K562 (cell line): ENCODE data around the gene MMP15.

ENCODE experiments used
- CTCF ChIP-seq, 3 experiments: IDR thresholded peaks in 2 of 3; conservative IDR thresholded peaks in 1 of 3; 2 replicates each; pipeline ENCODE4 v1.5.1; 2011 to 2012; ENCODE audit warnings: low read length in 3 of 3, mild to moderate bottlenecking in 3 of 3, control low read depth in 2 of 3, improper control_type of control experiment in 1 of 3, inconsistent platforms in 1 of 3, low read depth in 1 of 3, mixed read lengths in 1 of 3, moderate library complexity in 1 of 3; ENCODE audit not compliant: insufficient read depth in 2 of 3
- ELF1 ChIP-seq: fragments of 200-800 bp; sonication (Bioruptor generic); IDR thresholded peaks from 2 replicates; pipeline ENCODE4 v1.6.1; 2016; ENCODE audit warnings: missing genetic modification characterization, missing compliant biosample characterization
- FOXM1 ChIP-seq, 2 experiments: fragments of 450-650 bp in 1 of 2; sonication (generic) in 1 of 2; formaldehyde crosslinking in 1 of 2; IDR thresholded peaks; 2 replicates each; pipeline versions ENCODE4 v1.6.1 to v1.9.0; 2017 to 2022; ENCODE audit warnings: low read depth in 2 of 2, mild to moderate bottlenecking in 2 of 2, missing genetic modification reagents in 1 of 2, moderate library complexity in 1 of 2
- GABPA ChIP-seq: fragments of 200-800 bp; sonication (Bioruptor generic); conservative IDR thresholded peaks from 2 replicates; pipeline ENCODE4 v1.6.1; 2016; ENCODE audit warnings: low read depth, missing genetic modification characterization, missing compliant biosample characterization
- GABPB1 ChIP-seq: sonication (generic); formaldehyde crosslinking; IDR thresholded peaks from 2 replicates; pipeline ENCODE4 v1.8.0; 2022; ENCODE audit warnings: mild to moderate bottlenecking, missing genetic modification reagents
- MTA3 ChIP-seq: fragments of 450-650 bp; formaldehyde crosslinking; IDR thresholded peaks from 2 replicates; pipeline ENCODE4 v1.6.1; 2017; ENCODE audit warnings: mild to moderate bottlenecking, borderline replicate concordance
- POLR2A ChIP-seq: fragments of 450-650 bp; conservative IDR thresholded peaks from 2 replicates; pipeline ENCODE4 v1.6.1; 2016
- SRF ChIP-seq, 2 experiments: fragments of 250-450, 450-650 bp in 1 of 2; sonication (Bioruptor Pico) in 1 of 2; sonication (generic) in 1 of 2; formaldehyde crosslinking; IDR thresholded peaks; 2 replicates each; pipeline versions ENCODE4 v1.5.0 to v1.5.1; 2020 to 2022; ENCODE audit warnings: mild to moderate bottlenecking in 1 of 2, missing genetic modification reagents in 1 of 2
- ZNF318 ChIP-seq, 2 experiments: fragments of 450-650 bp; IDR thresholded peaks; 2 replicates each; pipeline ENCODE4 v1.6.1; 2016; ENCODE audit warnings: mild to moderate bottlenecking in 2 of 2, borderline replicate concordance in 1 of 2, low read depth in 1 of 2, moderate library complexity in 1 of 2
- TF ChIP-seq, protein P1 (sequence below): fragments of 450-650 bp; IDR thresholded peaks from 2 replicates; pipeline ENCODE4 v1.6.1; 2016; ENCODE audit warnings: mild to moderate bottlenecking

GRCh38 chr16:58040496-58040846, 14.9 kb downstream of the MMP15 start:
- TF ChIP-seq, protein P1, sequence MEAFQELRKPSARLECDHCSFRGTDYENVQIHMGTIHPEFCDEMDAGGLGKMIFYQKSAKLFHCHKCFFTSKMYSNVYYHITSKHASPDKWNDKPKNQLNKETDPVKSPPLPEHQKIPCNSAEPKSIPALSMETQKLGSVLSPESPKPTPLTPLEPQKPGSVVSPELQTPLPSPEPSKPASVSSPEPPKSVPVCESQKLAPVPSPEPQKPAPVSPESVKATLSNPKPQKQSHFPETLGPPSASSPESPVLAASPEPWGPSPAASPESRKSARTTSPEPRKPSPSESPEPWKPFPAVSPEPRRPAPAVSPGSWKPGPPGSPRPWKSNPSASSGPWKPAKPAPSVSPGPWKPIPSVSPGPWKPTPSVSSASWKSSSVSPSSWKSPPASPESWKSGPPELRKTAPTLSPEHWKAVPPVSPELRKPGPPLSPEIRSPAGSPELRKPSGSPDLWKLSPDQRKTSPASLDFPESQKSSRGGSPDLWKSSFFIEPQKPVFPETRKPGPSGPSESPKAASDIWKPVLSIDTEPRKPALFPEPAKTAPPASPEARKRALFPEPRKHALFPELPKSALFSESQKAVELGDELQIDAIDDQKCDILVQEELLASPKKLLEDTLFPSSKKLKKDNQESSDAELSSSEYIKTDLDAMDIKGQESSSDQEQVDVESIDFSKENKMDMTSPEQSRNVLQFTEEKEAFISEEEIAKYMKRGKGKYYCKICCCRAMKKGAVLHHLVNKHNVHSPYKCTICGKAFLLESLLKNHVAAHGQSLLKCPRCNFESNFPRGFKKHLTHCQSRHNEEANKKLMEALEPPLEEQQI, result no peak
- no peak for TF ChIP-seq CTCF (IDR thresholded peaks at IDR 0.05 in 2 of 3, conservative IDR thresholded peaks at IDR 0.05 in 1 of 3; ENCODE audit: insufficient read depth in 2 of 3, low read depth in 1 of 3, low read length in 3 of 3)
- TF ChIP-seq ZNF318 (IDR thresholded peaks at IDR 0.05; ENCODE audit: borderline replicate concordance in 1 of 2, low read depth in 1 of 2), result no peak
- TF ChIP-seq GABPB1 (CRISPR knock-in tag), result no peak
- no peak for TF ChIP-seq FOXM1 (IDR thresholded peaks at IDR 0.05; ENCODE audit: low read depth)
- TF ChIP-seq FOXM1 (CRISPR knock-in tag; IDR thresholded peaks at IDR 0.05; ENCODE audit: low read depth), result no peak
- TF ChIP-seq SRF (CRISPR knock-in tag; IDR thresholded peaks at IDR 0.05), result no peak
- TF ChIP-seq ELF1, result no peak
- TF ChIP-seq POLR2A, result no peak
- no peak for TF ChIP-seq MTA3
- TF ChIP-seq GABPA (tag), result no peak
